Measurements from ENCODE around the gene NIFK. TPM values are rescaled to one million over a fixed set of nuclear protein-coding genes. Genes with fewer than 3 reads are reported as not detected.

Gene NIFK
- total RNA-seq, 2 donors from 2014 or later, result 13.3 to 14.9 TPM

DNA sequence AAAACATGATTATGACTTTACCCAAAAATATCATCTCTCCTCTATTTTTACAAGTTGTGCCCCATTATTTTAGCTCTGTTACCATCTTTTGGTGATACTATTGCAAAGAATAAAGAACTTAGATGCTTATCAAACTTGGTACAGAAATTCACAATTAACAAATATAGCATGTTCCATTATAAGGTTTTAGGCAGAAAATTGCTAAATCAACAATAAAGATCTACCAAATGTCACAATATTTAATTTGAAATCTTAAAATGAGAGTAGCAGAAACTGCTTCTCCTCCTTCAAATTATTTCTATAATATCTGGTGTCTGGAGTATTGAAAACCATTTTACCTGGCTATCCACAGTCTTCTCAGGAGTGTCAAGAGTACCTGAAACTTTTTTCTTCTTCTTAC, 8.7 kb downstream of the NIFK start:
- Histone ChIP-seq H3K9me3 (no peaks in the 10 kb centered on the region), H3K27me3 (no peaks in the 10 kb centered on the region), H3K4me1 (no peaks in the 10 kb centered on the region), H3K36me3 (peaks cover 60% of the 10 kb centered on the region), H3K4me3 (no peak overlapping the region), H3K27ac (no peak overlapping the region)
- TF ChIP-seq, protein P1, sequence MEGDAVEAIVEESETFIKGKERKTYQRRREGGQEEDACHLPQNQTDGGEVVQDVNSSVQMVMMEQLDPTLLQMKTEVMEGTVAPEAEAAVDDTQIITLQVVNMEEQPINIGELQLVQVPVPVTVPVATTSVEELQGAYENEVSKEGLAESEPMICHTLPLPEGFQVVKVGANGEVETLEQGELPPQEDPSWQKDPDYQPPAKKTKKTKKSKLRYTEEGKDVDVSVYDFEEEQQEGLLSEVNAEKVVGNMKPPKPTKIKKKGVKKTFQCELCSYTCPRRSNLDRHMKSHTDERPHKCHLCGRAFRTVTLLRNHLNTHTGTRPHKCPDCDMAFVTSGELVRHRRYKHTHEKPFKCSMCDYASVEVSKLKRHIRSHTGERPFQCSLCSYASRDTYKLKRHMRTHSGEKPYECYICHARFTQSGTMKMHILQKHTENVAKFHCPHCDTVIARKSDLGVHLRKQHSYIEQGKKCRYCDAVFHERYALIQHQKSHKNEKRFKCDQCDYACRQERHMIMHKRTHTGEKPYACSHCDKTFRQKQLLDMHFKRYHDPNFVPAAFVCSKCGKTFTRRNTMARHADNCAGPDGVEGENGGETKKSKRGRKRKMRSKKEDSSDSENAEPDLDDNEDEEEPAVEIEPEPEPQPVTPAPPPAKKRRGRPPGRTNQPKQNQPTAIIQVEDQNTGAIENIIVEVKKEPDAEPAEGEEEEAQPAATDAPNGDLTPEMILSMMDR (IDR thresholded peaks at IDR 0.05), result no peak
- no peak for DNase-seq (ENCODE audit: low spot score)

- no peak overlapping the region for H3K27ac ChIP-seq
- H3K36me3 ChIP-seq, result peaks cover 54% of the 10 kb centered on the region
- H3K27me3 ChIP-seq, result no peaks in the 10 kb centered on the region
These were observed 9.3 kb downstream of the NIFK start for GRCh38 chr2:121727332-121727731.

DNA sequence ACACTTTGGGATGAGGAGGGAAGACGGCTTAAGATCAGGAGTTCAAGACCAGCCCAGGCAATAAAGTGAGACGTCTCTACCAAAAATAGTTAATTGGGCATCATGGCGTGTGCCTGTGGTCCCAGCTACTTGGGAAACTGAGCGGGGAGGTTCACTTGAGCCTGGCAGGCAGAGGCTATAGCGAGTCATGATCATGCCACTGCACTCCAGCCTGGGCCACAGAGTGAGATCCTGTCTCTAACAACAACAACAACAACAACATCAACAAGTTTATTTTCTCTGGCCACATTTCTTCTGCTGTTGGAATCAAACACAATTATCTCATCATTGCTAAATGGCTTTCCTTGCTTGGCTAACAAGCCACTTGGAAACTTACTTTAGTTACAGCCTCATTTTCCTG, 13.4 kb downstream of the NIFK start:
- Histone ChIP-seq H3K36me3 (peaks cover 20% of the 10 kb centered on the region), H3K27ac (no peak overlapping the region), H3K9me3 (no peaks in the 10 kb centered on the region), H3K27me3 (no peaks in the 10 kb centered on the region), H3K4me3 (no peak overlapping the region), H3K4me1 (no peaks in the 10 kb centered on the region)
- DNase-seq (ENCODE audit: low spot score), result no peak
- TF ChIP-seq, protein P1 (IDR thresholded peaks at IDR 0.05), result no peak

More at GRCh38 chr2:121727332-121727731, 9.3 kb downstream of the NIFK start:
- H3K4me3 ChIP-seq, result no peak overlapping the region
- H3K4me1 ChIP-seq, result no peaks in the 10 kb centered on the region
- no peaks in the 10 kb centered on the region for H3K9me3 ChIP-seq
- DNase-seq (ENCODE audit: low spot score), result no peak
- TF ChIP-seq, protein P1 (IDR thresholded peaks at IDR 0.05), result no peak

- no peak for DNase-seq (ENCODE audit: low spot score)
- Histone ChIP-seq H3K9me3 (no peaks in the 10 kb centered on the region), H3K36me3 (peaks cover 15% of the 10 kb centered on the region), H3K4me3 (no peak overlapping the region), H3K4me1 (no peaks in the 10 kb centered on the region), H3K27ac (no peak overlapping the region), H3K27me3 (no peaks in the 10 kb centered on the region)
- TF ChIP-seq, protein P1 (IDR thresholded peaks at IDR 0.05), result no peak
These were observed 14.2 kb downstream of the NIFK start for GRCh38 chr2:121722479-121722878.

DNA sequence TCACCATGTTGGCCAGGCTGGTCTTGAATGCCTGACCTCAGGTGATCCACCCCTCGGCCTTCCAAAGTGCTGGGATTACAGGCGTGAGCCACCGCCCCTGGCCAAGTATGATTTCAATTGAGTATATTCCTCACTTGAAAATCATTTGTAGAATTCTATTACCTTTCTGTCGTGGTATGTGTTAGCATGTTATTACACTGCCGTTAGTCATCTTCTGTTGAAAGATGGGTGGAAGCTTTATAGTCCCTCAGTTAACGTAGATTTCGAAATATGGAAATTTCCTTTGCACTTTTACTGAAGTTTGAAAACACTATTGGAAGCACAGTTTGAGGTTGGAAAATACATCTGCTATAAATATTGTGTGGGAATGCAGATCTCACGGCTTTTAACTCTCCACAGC, 14.7 kb downstream of the NIFK start:
- no peak for DNase-seq (ENCODE audit: low spot score)
- TF ChIP-seq, protein P1 (IDR thresholded peaks at IDR 0.05), result no peak
- Histone ChIP-seq H3K4me1 (no peaks in the 10 kb centered on the region), H3K27me3 (no peaks in the 10 kb centered on the region), H3K9me3 (no peaks in the 10 kb centered on the region), H3K4me3 (no peak overlapping the region), H3K36me3 (peaks cover 9% of the 10 kb centered on the region), H3K27ac (no peak overlapping the region)

GRCh38 chr2:121717529-121717928, 19.1 kb downstream of the NIFK start:
- H3K27ac ChIP-seq, result no peak overlapping the region
- no peaks in the 10 kb centered on the region for H3K36me3 ChIP-seq
- H3K9me3 ChIP-seq, result no peaks in the 10 kb centered on the region
- H3K4me3 ChIP-seq, result no peak overlapping the region
- H3K27me3 ChIP-seq, result no peaks in the 10 kb centered on the region
- DNase-seq (ENCODE audit: low spot score), result no peak
- TF ChIP-seq, protein P1 (IDR thresholded peaks at IDR 0.05), result no peak
- no peaks in the 10 kb centered on the region for H3K4me1 ChIP-seq

All from right atrium auricular region (tissue), 2 donors.